Activated CD4-positive, CD25-positive, alpha-beta regulatory T cell treated with anti-CD3 and anti-CD28 coated beads, Interleukin-2, amount 50 U/mL, for 24 hours (primary cell): ENCODE results near the gene ABHD18.
"Not testable (repeated sequence)": the region's sequence is repeated elsewhere in the genome, so short reads cannot be mapped to it uniquely, and the experiment has no call there.

Source experiments
- ATAC-seq, 2 donors: fragments of 150-1000 bp; cut with Tn5 transposase; one replicate each; pipeline ENCODE4 v1.10.0; 2021; ENCODE audit warnings: mild to moderate bottlenecking in 1 of 2, moderate library complexity in 1 of 2

Gene ABHD18

DNA sequence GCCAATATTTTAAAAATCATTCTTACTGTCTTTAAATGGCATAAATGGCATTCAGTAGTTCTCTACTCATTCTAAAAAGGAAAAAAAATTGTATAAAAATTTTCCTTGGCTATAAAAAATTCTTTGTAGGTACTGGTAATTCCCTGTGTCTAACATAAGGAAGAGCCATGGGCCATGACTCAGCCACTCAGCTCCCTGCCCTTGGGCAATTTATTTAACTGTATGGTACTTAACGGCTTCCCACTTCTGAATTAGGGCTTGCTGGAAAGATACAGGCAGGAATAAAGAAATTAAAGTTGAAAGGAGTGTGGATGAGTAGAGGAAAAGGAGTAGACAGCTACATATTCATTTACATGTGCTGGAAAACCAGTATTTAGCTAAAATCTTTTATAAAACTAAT, 30.6 kb downstream of the ABHD18 start:
- ATAC-seq, result no peak

DNA sequence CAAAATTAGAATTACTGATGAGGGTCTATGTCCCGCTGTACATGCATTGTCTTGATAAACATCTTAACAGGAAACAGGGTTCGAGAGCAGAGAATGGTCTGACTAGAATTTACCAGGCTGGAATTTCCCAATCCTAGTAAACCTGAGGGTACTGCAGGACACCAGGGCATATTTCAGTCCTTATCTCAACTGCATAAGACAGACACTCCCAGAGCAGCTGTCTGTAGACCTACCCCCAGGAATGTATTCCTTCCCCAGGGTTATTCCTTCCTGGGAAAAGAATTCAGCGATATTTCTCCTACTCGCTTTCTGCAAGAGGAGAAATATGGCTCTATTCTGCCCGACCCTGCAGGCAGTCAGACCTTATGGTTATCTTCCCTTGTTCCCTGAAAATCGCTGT, 31.3 kb downstream of the ABHD18 start:
- ATAC-seq, result not testable (repeated sequence)

DNA sequence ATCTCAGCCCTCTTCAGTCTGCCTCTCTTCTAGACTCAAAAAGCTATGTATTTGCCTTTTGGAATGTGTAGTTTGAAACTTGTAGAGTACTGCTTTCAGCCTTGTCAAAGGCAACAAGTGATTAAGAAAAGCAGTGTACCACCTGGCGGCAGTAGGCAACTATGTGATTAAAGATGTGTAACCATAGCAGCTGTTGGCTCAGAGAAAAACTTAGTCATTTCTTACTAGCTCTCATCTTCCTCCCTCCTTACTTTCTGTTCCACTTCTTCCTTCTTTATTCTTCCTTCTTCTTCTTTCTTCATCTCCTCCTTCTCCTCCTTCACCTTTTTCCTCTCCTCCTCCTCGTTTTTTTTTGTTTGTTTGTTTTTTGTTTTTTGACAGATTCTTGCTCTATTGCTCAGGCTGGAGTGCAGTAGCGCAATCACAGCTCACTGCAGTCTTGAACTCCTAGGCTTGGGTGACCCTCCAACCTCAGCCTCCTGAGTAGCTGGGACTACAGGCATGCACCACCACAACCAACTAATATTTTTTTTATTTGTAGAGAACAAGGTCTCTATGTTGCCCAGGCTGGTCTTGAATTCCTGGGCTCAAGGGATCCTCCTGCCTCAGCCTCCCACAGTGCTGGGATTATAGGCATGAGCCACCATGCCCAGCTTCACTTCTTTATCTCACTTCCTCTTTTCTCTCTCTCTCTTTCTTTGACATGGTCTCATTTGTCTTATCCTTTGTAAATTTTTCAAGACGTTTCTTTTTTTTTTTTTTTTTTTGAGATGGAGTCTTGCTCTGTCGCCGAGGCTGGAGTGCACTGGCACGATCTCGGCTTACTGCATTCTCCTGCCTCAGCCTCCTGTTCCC, 32.6 kb downstream of the ABHD18 start:
- peak; percentile 93 to 100 for ATAC-seq

DNA sequence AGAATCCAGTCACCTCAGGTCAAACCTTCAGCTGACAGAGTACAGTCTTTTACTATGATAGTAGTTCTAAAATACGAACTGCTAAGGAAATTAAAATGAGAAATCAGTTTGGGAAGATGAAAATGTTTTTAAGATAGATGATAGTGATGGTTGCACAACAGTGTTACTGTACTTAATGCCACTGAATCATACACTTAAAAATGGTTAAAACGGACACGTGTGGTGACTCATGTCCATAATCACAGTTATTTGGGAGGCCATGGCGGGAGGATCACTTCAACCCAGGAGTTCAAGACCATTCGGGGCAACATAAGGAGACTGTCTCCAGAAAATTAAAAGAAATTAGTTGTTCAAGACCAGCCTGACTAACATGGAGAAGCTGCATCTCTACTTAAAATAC, 41.4 kb downstream of the ABHD18 start:
- ATAC-seq, result no peak

DNA sequence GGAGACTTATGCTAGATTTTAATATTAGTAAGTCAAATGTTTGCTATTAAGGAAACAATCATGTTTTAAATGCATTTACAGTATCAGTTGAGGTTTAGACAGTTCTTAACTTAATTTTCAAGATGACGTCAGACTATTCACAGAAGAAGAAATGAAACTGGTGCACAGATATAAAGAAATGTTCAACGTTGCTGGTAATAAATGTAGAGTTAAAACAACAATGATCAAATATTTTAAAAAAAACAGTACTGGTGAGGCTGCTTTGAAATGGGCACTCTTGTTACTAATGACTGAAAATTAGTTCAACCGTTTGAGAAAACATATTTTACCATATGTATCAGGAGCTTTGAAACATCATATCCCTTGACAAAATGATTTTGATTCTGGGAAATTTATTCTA, 44.2 kb downstream of the ABHD18 start:
- no peak for ATAC-seq

DNA sequence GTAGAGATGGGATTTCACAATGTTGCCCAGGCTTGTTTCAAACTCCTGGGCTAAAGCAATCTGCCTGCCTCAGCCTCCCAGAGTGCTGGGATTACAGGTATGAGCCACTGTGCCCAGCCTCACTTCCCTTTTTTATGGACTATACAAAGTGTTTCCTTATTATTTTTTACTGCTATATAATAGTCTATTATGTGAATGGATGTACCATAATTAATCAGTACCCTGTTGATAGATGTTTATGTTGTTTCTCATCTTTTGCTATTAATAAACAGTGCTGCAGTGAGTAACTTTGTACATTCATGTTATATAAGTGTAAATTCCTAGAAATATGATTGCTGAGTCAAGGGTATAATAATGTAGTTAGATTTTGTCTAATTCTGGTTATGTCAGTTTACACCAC, 60.1 kb downstream of the ABHD18 start:
- ATAC-seq, result no peak

DNA sequence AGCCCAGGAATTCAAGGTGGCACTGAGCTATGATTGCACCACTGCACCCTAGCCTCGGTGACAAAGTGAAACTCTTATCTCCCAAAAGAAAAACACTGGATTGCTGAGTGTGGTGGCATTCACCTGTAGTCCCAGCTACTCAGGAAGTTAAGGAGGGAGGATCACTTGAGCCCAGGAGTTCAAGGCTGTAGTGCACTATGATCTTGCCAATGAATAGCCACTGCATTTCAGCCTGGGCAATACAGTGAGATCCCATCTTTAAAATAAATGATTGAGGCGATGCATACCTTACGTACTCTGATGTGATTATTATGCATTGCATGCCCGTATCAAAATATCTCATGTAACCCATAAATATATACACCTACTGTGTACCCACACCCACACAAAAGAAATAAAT, 64.7 kb downstream of the ABHD18 start:
- ATAC-seq, result no peak

DNA sequence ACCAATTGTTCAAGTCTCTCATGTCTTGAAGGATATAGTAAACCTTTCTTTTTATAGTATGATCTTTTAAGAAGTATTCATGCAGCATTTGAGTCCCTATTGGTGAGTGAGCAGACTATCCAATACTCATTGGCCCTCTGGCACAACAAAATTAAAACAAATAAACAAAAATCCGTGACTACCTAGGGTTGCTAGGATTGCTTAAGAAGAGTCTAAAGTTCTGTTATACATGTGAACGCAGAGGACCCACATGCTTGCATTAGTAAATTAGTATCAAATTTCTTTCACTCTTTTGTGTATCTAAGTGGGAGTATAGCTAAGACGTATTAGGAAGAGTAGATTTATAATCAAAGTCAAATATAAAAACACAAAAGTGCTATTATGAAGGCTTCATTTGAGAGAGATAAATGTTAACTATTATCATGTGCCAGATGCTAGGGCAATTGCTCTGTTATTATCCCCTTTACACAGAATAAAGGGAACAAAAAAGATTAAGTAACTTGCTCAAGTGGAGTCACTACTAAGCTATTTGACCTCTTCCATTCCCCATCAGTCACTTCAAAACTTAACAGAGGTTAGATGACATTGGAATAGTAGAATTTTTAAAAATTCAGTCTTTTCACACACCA, 66.7 kb downstream of the ABHD18 start:
- no peak for ATAC-seq

DNA sequence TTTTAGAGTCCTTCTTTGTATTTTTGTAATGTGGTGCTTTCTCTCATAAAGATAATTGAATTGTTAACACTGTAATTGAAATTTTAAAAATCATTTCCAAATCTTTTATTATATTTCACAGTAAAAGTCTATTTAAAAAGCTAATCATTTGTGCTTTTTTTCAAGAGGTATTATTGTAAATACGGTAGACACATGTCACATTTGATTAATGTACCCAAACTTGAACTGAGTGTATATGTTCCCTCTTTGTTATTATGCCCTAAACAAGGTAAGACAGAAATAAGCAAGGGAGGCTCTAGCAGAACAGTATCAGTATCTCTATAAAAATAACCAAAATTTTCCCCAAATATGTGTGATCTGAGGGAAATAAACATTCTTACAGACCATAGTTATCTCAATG, 74.4 kb downstream of the ABHD18 start:
- ATAC-seq, result no peak

DNA sequence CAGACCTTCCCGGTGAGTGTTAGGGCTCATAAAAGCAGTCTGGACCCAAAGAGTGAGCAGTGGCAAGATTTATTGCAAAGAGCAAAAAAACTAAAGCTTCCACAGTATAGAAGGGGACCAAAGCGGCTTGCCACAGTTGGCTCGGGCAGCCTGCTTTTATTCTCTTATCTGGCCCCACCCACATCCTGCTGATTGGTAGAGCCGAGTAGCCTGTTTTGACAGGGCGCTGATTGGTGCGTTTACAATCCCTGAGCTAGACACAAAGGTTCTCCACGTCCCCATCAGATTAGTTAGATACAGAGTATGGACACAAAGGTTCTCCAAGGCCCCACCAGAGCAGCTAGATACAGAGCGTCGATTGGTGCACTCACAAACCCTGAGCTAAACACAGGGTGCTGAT, 81.8 kb downstream of the ABHD18 start:
- not testable (repeated sequence) for ATAC-seq

DNA sequence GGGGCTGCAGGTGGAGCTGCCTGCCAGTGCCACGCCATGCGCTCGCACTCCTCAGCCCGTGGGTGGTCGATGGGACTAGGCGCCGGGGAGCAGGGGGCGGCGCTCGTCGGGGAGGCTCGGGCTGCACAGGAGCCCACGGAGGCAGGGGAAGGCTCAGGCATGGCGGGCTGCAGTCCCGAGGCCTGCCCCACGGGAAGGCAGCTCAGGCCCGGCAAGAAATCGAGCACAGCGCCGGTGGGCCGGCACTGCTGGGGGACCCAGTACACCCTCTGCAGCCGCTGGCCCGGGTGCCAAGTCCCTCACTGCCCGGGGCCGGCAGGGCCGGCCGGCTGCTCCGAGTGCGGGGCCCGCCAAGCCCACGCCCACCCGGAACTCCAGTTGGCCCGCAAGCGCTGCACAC, 82.3 kb downstream of the ABHD18 start:
- not testable (repeated sequence) for ATAC-seq

DNA sequence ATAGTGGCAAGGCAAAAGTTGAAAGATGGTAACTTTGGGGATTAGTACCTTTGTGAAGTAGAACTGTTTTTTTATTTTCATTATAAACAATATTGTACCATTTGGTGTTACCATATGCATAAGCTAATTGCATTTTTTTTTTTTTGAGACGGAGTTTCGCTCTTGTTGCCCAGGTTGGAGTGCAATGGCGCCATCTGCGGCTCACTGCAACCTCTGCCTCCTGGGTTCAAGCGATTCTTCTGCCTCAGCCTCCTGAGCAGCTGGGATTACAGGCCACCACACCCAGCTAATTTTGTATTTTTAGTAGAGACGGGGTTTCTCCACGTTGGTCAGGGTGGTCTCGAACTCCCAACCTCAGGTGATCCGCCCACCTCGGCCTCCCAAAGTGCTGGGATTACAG, 86.0 kb downstream of the ABHD18 start:
- not testable (repeated sequence) for ATAC-seq

DNA sequence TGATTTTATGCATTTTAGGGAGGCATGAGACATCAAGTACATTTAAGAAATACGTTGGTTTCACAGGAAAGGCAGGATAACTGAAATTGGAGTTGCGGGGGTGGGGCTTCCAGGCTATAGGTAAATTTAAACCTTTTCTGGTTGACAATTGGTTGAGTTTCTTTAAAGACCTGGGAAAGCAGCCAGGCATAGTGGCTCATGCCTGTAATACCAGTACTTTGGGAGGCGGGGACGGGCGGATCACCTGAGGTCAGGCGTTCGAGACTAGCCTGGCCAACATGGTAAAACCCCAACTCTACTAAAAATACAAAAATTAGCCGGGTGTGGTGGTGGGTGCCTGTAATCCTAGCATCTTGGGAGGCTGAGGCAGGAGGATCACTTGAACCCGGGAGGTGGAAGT, 89.7 kb downstream of the ABHD18 start:
- not testable (repeated sequence) for ATAC-seq

DNA sequence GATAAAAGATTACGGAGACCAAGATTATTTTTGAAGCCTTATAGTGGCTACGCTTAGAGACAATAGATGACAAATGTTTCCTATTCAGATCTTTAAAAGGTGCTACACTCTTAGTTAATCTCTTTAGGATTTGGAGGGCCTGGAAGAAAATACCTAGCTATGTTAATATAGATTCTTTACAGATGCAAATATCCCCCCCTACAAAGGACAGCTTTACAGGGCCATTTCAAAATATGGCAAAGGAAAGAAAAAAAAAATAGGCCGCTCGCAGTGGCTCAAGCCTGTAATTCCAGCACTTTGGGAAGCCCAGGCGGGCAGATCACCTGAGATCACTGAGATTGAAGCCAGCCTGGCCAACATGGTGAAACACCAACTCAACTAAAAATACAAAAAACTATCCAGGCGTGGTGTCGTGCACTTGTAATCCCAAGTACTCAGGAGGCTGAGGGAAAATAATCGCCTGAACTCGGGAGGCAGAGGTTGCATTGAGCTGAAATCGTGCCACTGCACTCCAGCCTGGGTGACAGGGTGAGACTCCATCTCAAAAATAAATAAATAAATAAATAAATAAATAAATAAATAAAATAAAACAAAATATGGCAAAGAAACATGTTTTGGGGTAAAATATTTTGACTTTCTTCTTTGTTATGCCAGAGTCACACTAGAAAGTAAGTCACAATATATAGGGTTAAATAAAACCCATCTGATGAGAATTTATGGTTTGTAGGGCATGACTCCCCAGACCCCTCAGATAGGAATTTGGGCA, 90.4 kb downstream of the ABHD18 start:
- ATAC-seq, result not testable (repeated sequence)

DNA sequence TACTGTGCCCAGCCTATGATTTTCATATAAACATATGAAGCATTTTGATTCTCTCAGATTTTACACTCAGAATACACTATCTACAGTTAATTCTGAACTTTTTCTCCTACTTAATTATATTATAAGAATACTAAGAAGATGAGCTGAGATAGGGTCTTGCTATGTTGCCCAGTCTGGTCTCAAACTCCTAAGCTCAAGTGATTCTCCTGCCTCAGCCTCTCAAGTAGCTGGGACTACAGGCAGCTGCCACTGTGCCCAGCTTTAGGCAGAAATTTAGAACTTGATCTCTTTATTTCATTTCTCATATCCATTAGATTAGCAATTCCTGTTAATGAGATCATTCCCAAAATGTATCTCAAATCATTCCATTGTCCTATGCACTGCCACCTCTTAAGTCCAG, 91.2 kb downstream of the ABHD18 start:
- no peak for ATAC-seq

DNA sequence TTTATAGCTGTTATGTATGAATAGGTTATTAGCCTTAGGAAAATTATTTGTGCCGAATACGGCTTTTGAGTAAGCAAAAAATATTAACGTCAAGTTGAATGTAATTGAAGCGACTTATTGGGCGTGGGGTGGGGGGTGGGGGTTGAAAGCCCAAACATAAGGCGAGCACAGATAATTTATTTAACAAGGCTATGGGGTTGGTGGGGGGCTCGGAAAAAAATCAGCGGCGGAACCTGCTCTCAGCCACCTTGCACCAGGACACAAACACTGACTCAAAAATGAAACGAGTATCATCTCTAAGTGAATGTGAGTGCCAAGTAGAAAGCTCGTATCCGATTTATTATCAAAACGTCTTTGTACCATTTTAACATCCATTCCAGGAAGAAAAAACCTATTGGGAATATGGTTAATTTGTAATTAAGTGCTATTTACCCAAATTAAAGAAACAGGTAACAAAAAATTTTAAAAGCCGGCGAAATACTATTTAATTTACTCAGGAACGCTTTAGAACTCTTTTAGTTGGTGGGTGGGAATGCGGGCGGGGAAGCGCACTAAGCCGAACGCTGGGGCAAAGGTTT, 95.0 kb downstream of the ABHD18 start:
- ATAC-seq, result no peak

DNA sequence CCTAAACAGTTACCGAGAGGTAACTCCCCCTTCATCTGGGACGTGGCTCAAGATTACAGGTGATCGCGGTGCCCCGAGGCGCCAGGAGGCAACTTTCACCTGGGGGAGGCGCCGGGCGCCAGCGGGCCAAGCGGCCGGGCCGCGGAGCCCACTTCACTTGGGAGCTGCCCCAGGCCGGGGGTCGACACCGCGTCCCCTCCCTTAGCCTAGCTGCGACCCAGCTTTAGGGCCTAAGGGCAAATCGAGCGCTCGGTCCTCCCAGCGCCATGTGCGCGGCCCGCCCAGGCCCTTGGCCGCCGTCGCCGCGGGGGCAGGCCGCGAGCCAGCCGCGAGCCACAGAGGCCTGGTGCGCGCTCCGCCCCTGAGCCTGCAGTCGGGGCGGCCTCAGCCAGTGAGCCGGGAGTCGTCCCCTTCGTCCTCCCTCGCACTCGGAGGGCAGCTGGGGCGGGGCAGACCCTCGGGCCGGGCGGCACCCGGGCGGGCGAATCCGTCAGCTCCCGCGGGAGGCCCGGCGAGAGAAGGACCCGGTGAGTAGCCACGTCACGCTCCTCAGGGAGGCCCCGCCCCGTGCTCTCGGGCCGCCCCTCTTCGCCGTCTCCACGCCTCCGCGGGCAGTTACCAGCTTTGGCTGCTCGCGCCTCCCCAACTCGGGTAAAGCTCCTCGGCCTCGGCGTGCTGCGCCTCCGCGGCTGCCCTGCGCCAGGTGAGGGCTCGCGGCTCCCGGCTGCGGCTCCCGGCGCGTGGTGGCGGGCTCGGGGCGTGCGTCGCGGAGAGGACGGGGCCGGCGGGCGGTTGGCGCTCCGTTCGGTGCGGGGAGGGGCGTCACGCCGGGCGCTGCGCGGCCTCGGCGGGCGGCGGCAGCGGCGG, 95.7 kb downstream of the ABHD18 start, which contains the start of gene LARP1B:
LARP1B (plus strand) TSS at position 614 of the 867 bp plus-strand sequence. CDS start 13,640 bp downstream, outside the sequence.
- peak; percentile 91 for ATAC-seq

DNA sequence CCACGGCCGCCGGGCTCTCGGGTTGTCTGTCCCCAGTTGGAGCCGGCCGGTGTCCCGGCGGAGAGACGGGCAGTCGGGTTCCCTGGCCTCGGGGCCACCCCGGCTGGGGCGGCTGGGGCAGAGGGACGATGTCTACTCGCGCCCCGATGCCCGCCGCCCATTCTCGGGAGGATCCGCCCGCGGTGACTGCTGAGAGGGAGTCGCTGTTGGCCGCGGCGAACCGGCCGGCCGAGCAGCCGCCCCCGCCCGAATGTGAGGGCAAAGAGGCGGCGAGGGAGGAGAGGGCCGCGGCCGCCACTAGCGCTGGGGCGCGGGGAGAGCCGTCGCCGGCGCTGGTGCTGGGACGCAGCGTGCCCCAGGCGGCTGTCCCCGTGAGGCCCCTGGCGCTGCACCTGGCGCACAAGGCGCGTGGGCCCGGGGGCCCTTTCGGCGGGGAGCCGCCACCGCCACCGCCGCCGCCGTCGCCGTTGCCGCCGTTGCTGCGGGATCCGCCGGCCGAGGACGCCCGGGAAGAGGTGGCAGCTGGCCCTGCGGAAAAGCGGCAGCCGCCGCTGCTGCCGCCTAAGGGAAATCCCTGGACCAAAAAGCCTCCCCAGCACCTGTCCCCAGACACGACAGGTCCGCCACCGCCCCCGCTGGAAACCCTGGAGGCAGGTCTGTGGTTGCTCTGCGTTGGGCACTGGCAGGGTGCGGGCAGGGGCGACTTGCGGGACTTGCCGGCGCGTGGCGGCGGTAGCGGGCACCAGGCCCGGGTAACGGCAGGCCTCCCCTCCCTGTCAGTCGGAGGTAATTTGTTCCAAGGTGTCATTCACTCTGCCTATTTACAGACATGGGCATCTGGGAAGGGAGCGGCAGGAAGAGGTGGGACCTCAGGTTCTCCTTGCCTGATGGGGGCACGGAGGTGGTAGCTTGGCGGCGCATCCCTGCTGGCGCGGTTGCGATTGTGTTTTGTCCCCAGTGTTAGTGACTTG, 96.6 kb downstream of the ABHD18 start:
- ATAC-seq, result peak; percentile 33 to 47

DNA sequence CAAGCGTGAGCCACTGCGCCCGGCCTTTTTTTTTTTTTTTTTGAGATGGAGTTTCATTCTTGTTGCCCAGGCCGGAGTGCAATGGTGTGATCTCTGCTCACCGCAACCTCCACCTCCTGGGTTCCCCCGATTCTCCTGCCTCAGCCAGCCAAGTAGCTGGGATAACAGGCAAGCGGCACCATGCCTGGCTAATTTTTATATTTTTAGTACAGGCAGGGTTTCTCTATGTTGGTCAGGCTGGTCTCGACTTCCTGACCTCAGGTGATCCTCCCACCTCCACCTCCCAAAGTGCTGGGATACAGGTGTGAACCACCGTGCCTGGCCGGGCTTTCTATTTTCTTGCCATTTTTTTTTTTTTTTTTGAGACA, 101.2 kb downstream of the ABHD18 start:
- not testable (repeated sequence) for ATAC-seq

DNA sequence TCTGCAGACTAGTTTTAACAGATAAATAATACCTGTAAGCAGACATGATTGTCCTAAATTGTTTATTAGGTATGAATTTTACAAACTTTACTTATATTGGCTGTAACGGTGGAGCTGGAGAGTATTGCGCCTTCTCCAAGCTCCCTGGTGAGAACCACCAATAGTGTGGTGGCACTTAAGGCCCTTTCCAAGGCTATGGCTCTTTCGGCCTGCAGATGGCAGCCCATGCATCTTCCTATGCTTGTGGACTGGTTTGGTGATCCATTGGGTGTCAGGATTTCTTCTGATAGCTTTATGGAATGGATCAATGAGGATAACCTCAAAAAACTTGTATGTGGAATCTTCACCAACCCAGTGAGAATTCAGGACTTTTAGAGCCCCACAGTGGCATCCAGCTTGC, 103.7 kb downstream of the ABHD18 start:
- ATAC-seq, result no peak

DNA sequence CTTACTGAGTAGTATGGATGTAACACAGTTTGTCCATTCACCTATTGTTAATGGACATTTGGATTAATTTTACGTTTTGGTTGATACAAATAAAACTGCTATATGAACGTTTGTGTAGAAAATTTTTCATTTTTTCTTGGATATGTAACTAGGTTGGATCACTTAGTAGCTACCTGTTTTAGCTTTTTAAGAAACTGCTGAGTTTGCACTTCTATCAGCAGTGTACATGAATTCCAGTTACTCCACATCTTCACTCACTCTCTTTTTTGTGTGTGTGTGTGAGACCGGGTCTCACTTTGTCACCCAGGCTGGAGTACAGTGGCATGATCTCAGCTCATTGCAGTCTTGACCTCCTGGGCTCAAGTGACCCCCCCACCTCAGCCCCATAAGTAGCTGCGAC, 111.3 kb downstream of the ABHD18 start:
- ATAC-seq, result no peak
